Testis (tissue), 3 donors: ENCODE data around the gene MAST4. TPM values are rescaled to one million over a fixed set of nuclear protein-coding genes. Genes with fewer than 3 reads are reported as not detected.

Experiments used
- DNase-seq: peaks from one replicate; pipeline ENCODE4 v3.0.0-alpha.2; 2019
- H3K27ac ChIP-seq, 2 donors: fragments of 200-600 bp; sonication (generic); one replicate each; pipeline ENCODE4 v1.5.1; 2019
- H3K27me3 ChIP-seq: fragments of 200-600 bp; sonication (generic); one replicate; pipeline ENCODE4 v1.5.1; 2019
- H3K36me3 ChIP-seq: fragments of 200-600 bp; sonication (generic); one replicate; pipeline ENCODE4 v1.5.1; 2017; ENCODE audit warnings: low read depth; ENCODE audit errors: missing control alignments
- H3K4me1 ChIP-seq: fragments of 200-600 bp; sonication (generic); one replicate; pipeline ENCODE4 v1.5.1; 2019
- H3K4me3 ChIP-seq, 2 donors: fragments of 200-600 bp; sonication (generic); one replicate each; pipeline ENCODE4 v1.5.1; 2017 to 2019
- H3K9me3 ChIP-seq: fragments of 200-600 bp; sonication (generic); one replicate; pipeline ENCODE4 v1.5.1; 2017
- CTCF ChIP-seq, 3 experiments: fragments of 450-650 bp in 2 of 3; fragments of 200-600 bp in 1 of 3; sonication (generic) in 1 of 3; IDR thresholded peaks; one replicate each; pipeline ENCODE4 v1.5.1; 2016 to 2019; ENCODE audit warnings: antibody characterized with exemption in 3 of 3, mild to moderate bottlenecking in 2 of 3, moderate library complexity in 1 of 3
- POLR2A ChIP-seq: fragments of 450-650 bp; IDR thresholded peaks from one replicate; pipeline ENCODE4 v1.6.1; 2017; ENCODE audit warnings: antibody characterized with exemption, mild to moderate bottlenecking, moderate library complexity
- WGBS, 2 donors: methylation state at CpG; one replicate each; pipeline ENCODE4 v1.1.5; 2018; 5-methylcytosine and 5-hydroxymethylcytosine counted together
- intact Hi-C: fragments of 100-400 bp; cut with DNase I; formaldehyde crosslinking; loops from one replicate; pipeline ENCODE4 v1.15.1; 2023; ENCODE audit warnings: low total_unique reads
- polyA plus RNA-seq: library from polyadenylated mRNA; stranded (reverse); fragments of 350-450 nt; fragmentation: Illumina TruSeq; extraction: RNeasy Lipid Tissue Mini Kit (QIAGEN cat#74804); gene quantifications from one replicate; pipeline ENCODE4 v1.2.3, GENCODE V29; 2014; ENCODE audit warnings: low read depth, low replicate concordance; ENCODE audit not compliant: insufficient read depth
- total RNA-seq, 2 donors: library from RNA; depleted of rRNA; stranded (reverse); fragments of >200 nt; gene quantifications; one replicate each; pipeline ENCODE4 v1.2.3, GENCODE V29; 2016

MAST4 gene
- total and polyA plus RNA-seq, 3 donors from 2014 or later: 27.2 to 56.4 (median 51.4) TPM

GRCh38 chr5:66888613-66889012, 292.4 kb downstream of the MAST4 start:
- no peak for DNase-seq
- Histone ChIP-seq H3K27ac (no peak overlapping the region), H3K4me1 (peaks cover 7% of the 10 kb centered on the region), H3K27me3 (no peaks in the 10 kb centered on the region), H3K36me3 (no peaks in the 10 kb centered on the region), H3K4me3 (no peak overlapping the region), H3K9me3 (no peaks in the 10 kb centered on the region)
- no peak for TF ChIP-seq POLR2A
- no peak for TF ChIP-seq CTCF (IDR thresholded peaks at IDR 0.05)
- 41 to 67% methylated on average over 2 of the region's 2 CpGs for WGBS, 2 donors
- intact Hi-C loops: no loop called here

DNA sequence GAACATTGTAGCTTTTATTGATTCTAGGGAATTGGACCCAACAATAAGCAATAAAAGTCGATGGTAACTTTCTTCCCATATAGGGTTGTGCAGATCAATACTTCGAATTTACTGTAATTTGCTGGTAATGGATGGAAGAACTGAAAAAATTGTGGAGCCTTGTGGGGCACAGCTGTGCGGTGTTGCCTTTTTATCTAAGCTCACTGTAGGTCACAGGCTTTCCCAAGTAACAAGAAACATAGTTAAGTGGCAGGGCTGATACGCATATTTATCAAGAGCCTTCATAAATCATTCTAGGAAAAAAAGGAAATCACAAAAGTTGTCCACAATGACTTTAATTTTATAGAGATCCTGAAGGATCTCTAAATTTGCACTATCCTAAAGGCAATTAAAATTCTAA, 292.9 kb downstream of the MAST4 start:
- Histone ChIP-seq H3K27me3 (no peaks in the 10 kb centered on the region), H3K4me1 (peaks cover 7% of the 10 kb centered on the region), H3K9me3 (no peaks in the 10 kb centered on the region), H3K36me3 (no peaks in the 10 kb centered on the region), H3K4me3 (no peak overlapping the region), H3K27ac (no peak overlapping the region)
- TF ChIP-seq POLR2A (no peak), CTCF (IDR thresholded peaks at IDR 0.05) (no peak)
- intact Hi-C loops: no loop called here
- DNase-seq: no peak
- 64 to 69% methylated on average over 4 of the region's 4 CpGs for WGBS, 2 donors

DNA sequence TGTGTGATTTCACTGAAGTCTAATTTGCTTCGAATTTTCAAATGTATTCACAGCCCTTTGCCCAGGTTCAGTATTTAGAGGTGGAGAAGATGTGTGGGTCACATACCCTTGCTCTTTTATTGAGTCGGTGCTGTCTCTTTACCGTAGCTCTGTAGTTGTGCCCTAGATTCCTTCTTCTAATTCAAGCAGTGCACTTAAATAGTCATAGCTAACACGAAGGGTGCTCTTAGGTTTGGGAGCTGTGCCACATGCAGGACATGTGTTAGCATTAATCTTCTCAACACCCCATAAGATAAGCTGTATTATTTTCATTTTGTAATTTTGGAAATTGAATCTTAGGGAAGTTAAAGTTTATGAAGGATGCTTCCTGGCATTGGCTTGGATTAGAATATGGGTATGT, 293.3 kb downstream of the MAST4 start:
- Histone ChIP-seq H3K27ac (no peak overlapping the region), H3K4me3 (no peak overlapping the region), H3K36me3 (no peaks in the 10 kb centered on the region), H3K27me3 (no peaks in the 10 kb centered on the region), H3K4me1 (peaks cover 7% of the 10 kb centered on the region), H3K9me3 (no peaks in the 10 kb centered on the region)
- no peak for DNase-seq
- intact Hi-C loops: no loop called here
- 53 to 54% methylated on average over 4 of the region's 4 CpGs for WGBS, 2 donors
- TF ChIP-seq POLR2A (no peak), CTCF (IDR thresholded peaks at IDR 0.05) (no peak)

DNA sequence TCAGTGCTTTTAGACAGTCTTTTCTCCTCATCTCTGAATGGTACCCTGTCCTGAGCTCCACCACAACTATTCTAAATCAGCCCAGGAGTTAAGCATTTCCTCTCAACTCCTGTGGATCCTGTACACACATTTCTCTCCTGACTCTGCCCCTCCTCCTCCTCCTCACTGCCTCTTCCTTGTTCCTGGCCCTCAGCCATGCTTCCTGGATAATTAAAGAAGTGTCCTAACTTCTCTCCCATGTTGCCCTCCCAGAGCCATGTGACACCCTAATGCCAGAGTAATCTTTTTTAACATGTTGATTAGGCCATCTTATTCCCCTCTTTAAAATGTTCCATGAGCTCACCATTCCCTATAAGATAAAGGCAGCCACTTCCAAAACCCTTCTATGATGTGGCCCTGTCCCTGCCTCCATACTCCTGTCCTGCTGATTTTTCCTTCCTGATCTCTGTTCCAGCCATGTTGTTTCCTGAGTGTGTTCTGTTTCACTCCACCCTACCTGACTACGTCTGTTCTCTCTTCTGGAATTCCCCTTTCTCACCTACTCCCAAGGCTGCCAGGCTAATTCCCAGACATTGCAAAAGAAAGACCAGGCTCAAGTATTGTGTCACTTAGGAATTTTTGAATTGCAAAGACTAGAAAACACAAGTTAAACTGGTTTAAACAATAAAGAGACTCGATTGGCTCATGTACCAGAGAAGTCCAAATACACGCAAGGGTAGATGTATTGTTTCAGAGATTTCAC, 295.2 kb downstream of the MAST4 start:
- intact Hi-C loops: no loop called here
- TF ChIP-seq POLR2A (no peak), CTCF (IDR thresholded peaks at IDR 0.05) (no peak)
- Histone ChIP-seq H3K36me3 (no peaks in the 10 kb centered on the region), H3K4me1 (peaks cover 7% of the 10 kb centered on the region), H3K27me3 (no peaks in the 10 kb centered on the region), H3K9me3 (no peaks in the 10 kb centered on the region), H3K4me3 (no peak overlapping the region), H3K27ac (no peak overlapping the region)
- no peak for DNase-seq
- whole genome bisulfite sequencing, 2 donors: 80 to 85% methylated on average over 3 of the region's 3 CpGs

DNA sequence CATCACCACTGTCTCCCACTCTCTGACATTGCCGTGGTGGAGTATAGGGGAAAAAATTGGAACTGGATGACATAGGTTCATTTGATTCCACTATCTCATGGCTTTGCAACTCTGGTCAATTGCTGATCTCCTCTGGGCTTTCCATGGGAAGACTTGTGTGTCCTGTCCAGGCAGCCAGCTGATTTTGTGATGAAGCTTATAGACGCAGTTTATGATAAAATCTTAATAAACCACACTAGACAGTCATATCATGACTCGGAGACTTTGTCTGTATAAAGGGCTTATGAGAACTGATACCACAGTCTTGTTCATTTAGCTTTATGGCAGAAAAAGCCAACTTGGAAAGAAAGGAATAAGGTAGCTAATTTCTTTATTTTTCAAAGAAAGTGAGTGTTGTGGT, 296.5 kb downstream of the MAST4 start:
- DNase-seq: no peak
- TF ChIP-seq CTCF (IDR thresholded peaks at IDR 0.05) (no peak), POLR2A (no peak)
- WGBS, 2 donors: 80 to 89% methylated on average over 3 of the region's 3 CpGs

More for the DNA sequence above, 296.5 kb downstream of the MAST4 start:
- H3K27ac ChIP-seq: no peak overlapping the region
- no peaks in the 10 kb centered on the region for H3K36me3 ChIP-seq
- no peak overlapping the region for H3K4me3 ChIP-seq
- intact Hi-C loops: no loop called here
- no peaks in the 10 kb centered on the region for H3K9me3 ChIP-seq
- H3K4me1 ChIP-seq: peaks cover 7% of the 10 kb centered on the region
- H3K27me3 ChIP-seq: no peaks in the 10 kb centered on the region
